SKM-1 treated with dmso at 0.1 percent for 144 hours (cell line): ENCODE results near the gene RAP1GAP.
"Not testable (repeated sequence)": the region's sequence is repeated elsewhere in the genome, so short reads cannot be mapped to it uniquely, and the experiment has no call there.

Experiments
- DNase-seq: peaks from one replicate; lab custom pipeline; 2025; ENCODE audit not compliant: unreplicated experiment; lab: John Stamatoyannopoulos, UW

The RAP1GAP gene

GRCh38 chr1:21680381-21680780 lies 11.2 kb upstream of the RAP1GAP start:
- no peak for DNase-seq

GRCh38 chr1:21677168-21677567 lies 8.0 kb upstream of the RAP1GAP start:
- no peak for DNase-seq

GRCh38 chr1:21674957-21675356 lies 5.8 kb upstream of the RAP1GAP start:
- DNase-seq, result no peak

- DNase-seq, result not testable (repeated sequence)
Observed at GRCh38 chr1:21673853-21674252, 4.7 kb upstream of the RAP1GAP start.

GRCh38 chr1:21673277-21673780 lies 4.2 kb upstream of the RAP1GAP start:
- DNase-seq, result peak; percentile 53

- DNase-seq, result no peak
Observed at GRCh38 chr1:21672478-21673276, 3.5 kb upstream of the RAP1GAP start.

- no peak for DNase-seq
Observed at GRCh38 chr1:21671915-21672314, 2.8 kb upstream of the RAP1GAP start.

GRCh38 chr1:21670956-21671902 lies 2.1 kb upstream of the RAP1GAP start:
- DNase-seq, result no peak

- no peak for DNase-seq
Observed at GRCh38 chr1:21670059-21670881, 1.1 kb upstream of the RAP1GAP start.

GRCh38 chr1:21668951-21669257 lies 253 bp downstream of the RAP1GAP start:
- DNase-seq, result no peak

- no peak for DNase-seq
Observed at GRCh38 chr1:21668232-21668950, 766 bp downstream of the RAP1GAP start.

- no peak for DNase-seq
Observed at GRCh38 chr1:21667348-21668231, 1.6 kb downstream of the RAP1GAP start.

GRCh38 chr1:21666576-21667320 lies 2.4 kb downstream of the RAP1GAP start:
- no peak for DNase-seq

GRCh38 chr1:21665711-21666575 lies 3.2 kb downstream of the RAP1GAP start:
- DNase-seq, result no peak

GRCh38 chr1:21664806-21665588 lies 4.2 kb downstream of the RAP1GAP start:
- no peak for DNase-seq

- DNase-seq, result no peak
Observed at GRCh38 chr1:21663951-21664805, 5.0 kb downstream of the RAP1GAP start.
